ENCODE measurements around the gene GPR183. TPM values are rescaled to one million over a fixed set of nuclear protein-coding genes. Genes with fewer than 3 reads are reported as not detected.

The GPR183 gene
- total and polyA plus RNA-seq, 2 of the 8 experiments (the other 6 are each of a cell fraction or from before 2014, with no cell fraction given): not detected

- H3K4me2 ChIP-seq (ENCODE audit: insufficient read depth in 1 of 2, low read depth in 2 of 2, low read length in 2 of 2): no peak overlapping the region
- no peak overlapping the region for H3K14ac ChIP-seq (ENCODE audit: insufficient read length)
- no peak overlapping the region for H2BK5ac ChIP-seq (ENCODE audit: low read depth, low read length)
- no peaks in the 10 kb centered on the region for H3K9me3 ChIP-seq (ENCODE audit: insufficient read depth in 2 of 2, low read depth in 1 of 2, low read length in 1 of 2)
- ChIA-PET POLR2A (ENCODE audit: partially characterized antibody) (interaction anchor here (1.9 to 2.1 kb wide), 2 partner anchors 9 to 57 kb away, joined by 4 to 20 read pairs; partner anchors contain the start of gene UBAC2), CTCF (ENCODE audit: partially characterized antibody) (interaction anchor here (0.5 to 4.7 kb wide), 4 partner anchors 9 to 80 kb away, joined by 3 to 34 read pairs (median 6); no protein-coding TSS in a partner anchor)
- no peak overlapping the region for H3K4me3 ChIP-seq (ENCODE audit: extremely low read depth in 1 of 4, insufficient read depth in 2 of 4, low read depth in 3 of 4, low read length in 4 of 4)
- H3K79me2 ChIP-seq (ENCODE audit: control insufficient read depth in 1 of 2, insufficient read depth in 2 of 2, low read length in 2 of 2): no peaks in the 10 kb centered on the region; a peak in 1 of 4 replicates
- no peak overlapping the region for H2AK5ac ChIP-seq (ENCODE audit: low read depth, low read length)
- H2BK12ac ChIP-seq (ENCODE audit: low read depth, low read length): no peak overlapping the region
- H3K27me3 ChIP-seq (replicated peaks in 1 of 4; ENCODE audit: control insufficient read depth in 3 of 4, extremely low read depth in 1 of 4, insufficient read depth in 3 of 4, low read length in 3 of 4): no peaks in the 10 kb centered on the region
- no peak for FAIRE-seq
- H3K56ac ChIP-seq (replicated peaks; ENCODE audit: insufficient read length, low read depth, low read length): no peak overlapping the region
- no peak overlapping the region for H4K8ac ChIP-seq (ENCODE audit: extremely low read depth, insufficient read depth, low read length)
- peaks cover 0 to 5% of the 10 kb centered on the region in 2 experiments for H4K20me1 ChIP-seq (replicated peaks in 1 of 2; ENCODE audit: control insufficient read depth in 1 of 2, insufficient read depth in 2 of 2, low read length in 2 of 2)
- no peak overlapping the region for H3K18ac ChIP-seq (ENCODE audit: extremely low read depth, low read length)
- peaks cover 0 to 4% (median 1%) of the 10 kb centered on the region in 4 experiments; a peak in 1 of 8 replicates for H3K36me3 ChIP-seq (ENCODE audit: control insufficient read depth in 2 of 4, insufficient read depth in 4 of 4, low read length in 3 of 4)
- no peak overlapping the region for H4K91ac ChIP-seq (replicated peaks; ENCODE audit: insufficient read length, low read length)
- no peak overlapping the region for H4K5ac ChIP-seq (ENCODE audit: insufficient read length, low read depth, low read length)
- no peak overlapping the region for H3K27ac ChIP-seq (ENCODE audit: low read depth, low read length)
- no peak overlapping the region for H2BK20ac ChIP-seq (ENCODE audit: low read length)
- no peak overlapping the region for H2BK15ac ChIP-seq (ENCODE audit: low read length)
- no peak overlapping the region for H2AFZ ChIP-seq (ENCODE audit: low read length)
- no peaks in the 10 kb centered on the region for H3K23me2 ChIP-seq (ENCODE audit: low read depth, low read length)
- H3K4ac ChIP-seq (replicated peaks; ENCODE audit: insufficient read length, low read depth, low read length): no peak overlapping the region
- H3K9ac ChIP-seq (replicated peaks in 1 of 4; ENCODE audit: extremely low read depth in 1 of 4, low read depth in 3 of 4, low read length in 3 of 4): no peak overlapping the region
- H2BK120ac ChIP-seq (replicated peaks; ENCODE audit: low read depth, low read length): no peak overlapping the region
- WGBS, 2 experiments (ENCODE audit: extremely low coverage in 1 of 2, insufficient coverage in 1 of 2, insufficient read length in 1 of 2, insufficient replicate concordance in 2 of 2, low coverage in 1 of 2, low lambda C conversion rate in 2 of 2, missing lambda C conversion rate in 1 of 2): 84% methylated on average over 3 of the region's 3 CpGs; no CpG with 5 or more reads in 1 of the 2 experiments
- peaks cover 0 to 2% (median 0%) of the 10 kb centered on the region in 4 experiments; a peak in 2 of 7 replicates for H3K4me1 ChIP-seq (replicated peaks in 1 of 4; ENCODE audit: control insufficient read depth in 3 of 4, insufficient read depth in 4 of 4, low read length in 3 of 4)
- H3K79me1 ChIP-seq (ENCODE audit: low read depth, low read length): no peaks in the 10 kb centered on the region; the same call in 1 of the 2 replicates
- DNase-seq (ENCODE audit: low read depth in 1 of 2, low spot score in 2 of 2): no peak
- no peak overlapping the region for H3K23ac ChIP-seq (ENCODE audit: insufficient read length)
- no peak for TF ChIP-seq ASH2L (IDR thresholded peaks at IDR 0.05; ENCODE audit: low read length)
- no peak for TF ChIP-seq RBBP5 (IDR thresholded peaks at IDR 0.05; ENCODE audit: borderline replicate concordance, low read depth, low read length)
- no peak for TF ChIP-seq HDAC6 (IDR thresholded peaks at IDR 0.05; ENCODE audit: low read depth, low read length)
- no peak for TF ChIP-seq NANOG (IDR thresholded peaks at IDR 0.05; ENCODE audit: insufficient read depth, low read depth, low read length, poor library complexity, severe bottlenecking)
- no peak for TF ChIP-seq TEAD4 (IDR thresholded peaks at IDR 0.05; ENCODE audit: low read depth, low read length)
- no peak for TF ChIP-seq TAF1 (IDR thresholded peaks at IDR 0.05; ENCODE audit: low read depth, low read length)
- no peak for TF ChIP-seq CHD2 (IDR thresholded peaks at IDR 0.05; ENCODE audit: low read length)
- TF ChIP-seq EGR1 (IDR thresholded peaks at IDR 0.05; ENCODE audit: borderline replicate concordance, low read depth, low read length): no peak
- TF ChIP-seq RFX5 (IDR thresholded peaks at IDR 0.05; ENCODE audit: borderline replicate concordance, low read depth, low read length): no peak
- TF ChIP-seq, protein P1, sequence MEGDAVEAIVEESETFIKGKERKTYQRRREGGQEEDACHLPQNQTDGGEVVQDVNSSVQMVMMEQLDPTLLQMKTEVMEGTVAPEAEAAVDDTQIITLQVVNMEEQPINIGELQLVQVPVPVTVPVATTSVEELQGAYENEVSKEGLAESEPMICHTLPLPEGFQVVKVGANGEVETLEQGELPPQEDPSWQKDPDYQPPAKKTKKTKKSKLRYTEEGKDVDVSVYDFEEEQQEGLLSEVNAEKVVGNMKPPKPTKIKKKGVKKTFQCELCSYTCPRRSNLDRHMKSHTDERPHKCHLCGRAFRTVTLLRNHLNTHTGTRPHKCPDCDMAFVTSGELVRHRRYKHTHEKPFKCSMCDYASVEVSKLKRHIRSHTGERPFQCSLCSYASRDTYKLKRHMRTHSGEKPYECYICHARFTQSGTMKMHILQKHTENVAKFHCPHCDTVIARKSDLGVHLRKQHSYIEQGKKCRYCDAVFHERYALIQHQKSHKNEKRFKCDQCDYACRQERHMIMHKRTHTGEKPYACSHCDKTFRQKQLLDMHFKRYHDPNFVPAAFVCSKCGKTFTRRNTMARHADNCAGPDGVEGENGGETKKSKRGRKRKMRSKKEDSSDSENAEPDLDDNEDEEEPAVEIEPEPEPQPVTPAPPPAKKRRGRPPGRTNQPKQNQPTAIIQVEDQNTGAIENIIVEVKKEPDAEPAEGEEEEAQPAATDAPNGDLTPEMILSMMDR (IDR thresholded peaks at IDR 0.05; ENCODE audit: control extremely low read depth in 1 of 3, insufficient read depth in 1 of 3, low read depth in 1 of 3, low read length in 3 of 3): no peak
- TF ChIP-seq TAF7 (optimal IDR thresholded peaks at IDR 0.05; ENCODE audit: borderline replicate concordance, low read depth, low read length): no peak
- no peak for TF ChIP-seq POLR2AphosphoS5 (IDR thresholded peaks at IDR 0.05; ENCODE audit: low read depth, low read length)
These were observed 50.5 kb downstream of the GPR183 start for GRCh38 chr13:99256709-99257108.
